Uterus (tissue), 4 donors: ENCODE data around the gene CPED1. TPM values are rescaled to one million over a fixed set of nuclear protein-coding genes. Genes with fewer than 3 reads are reported as not detected.

Experiments
- DNase-seq, 2 donors: peaks; one replicate each; pipeline ENCODE4 v3.0.0-alpha.2; 2019 to 2020
- H3K27ac ChIP-seq, 2 donors: fragments of 200-600 bp; sonication (generic); 1 replicate in 1 of 2; 2 replicates in 1 of 2; pipeline ENCODE4 v1.5.1; 2016 to 2018
- H3K27me3 ChIP-seq, 2 donors: fragments of 200-600 bp; sonication (generic); one replicate each; pipeline ENCODE4 v1.5.1; 2018 to 2019; ENCODE audit warnings: control low read depth in 1 of 2
- H3K36me3 ChIP-seq, 2 donors: fragments of 200-600 bp; sonication (generic); one replicate each; pipeline ENCODE4 v1.5.1; 2019; ENCODE audit warnings: control low read depth in 1 of 2
- H3K4me1 ChIP-seq, 2 donors: fragments of 200-600 bp; sonication (generic); one replicate each; pipeline ENCODE4 v1.5.1; 2018 to 2019; ENCODE audit warnings: control low read depth in 1 of 2
- H3K4me3 ChIP-seq, 2 donors: fragments of 200-600 bp; sonication (generic); 1 replicate in 1 of 2; 2 replicates in 1 of 2; pipeline ENCODE4 v1.5.1; 2018 to 2019; ENCODE audit warnings: mild to moderate bottlenecking in 1 of 2
- H3K9me3 ChIP-seq, 2 donors: fragments of 200-600 bp; sonication (generic); one replicate each; pipeline ENCODE4 v1.5.1; 2019; ENCODE audit warnings: control low read depth in 1 of 2
- POLR2A ChIP-seq, 2 donors: fragments of 450-650 bp; IDR thresholded peaks; one replicate each; pipeline ENCODE4 v1.6.1; 2016; ENCODE audit warnings: antibody characterized with exemption in 2 of 2, mild to moderate bottlenecking in 1 of 2, moderate library complexity in 1 of 2
- intact Hi-C: fragments of 100-400 bp; cut with DNase I; formaldehyde crosslinking; loops from one replicate; pipeline ENCODE4 v1.15.1; 2023; ENCODE audit warnings: low total_unique reads
- total RNA-seq, 4 donors: library from RNA; depleted of rRNA in 3 of 4; stranded (reverse); fragments of >200 nt in 3 of 4; gene quantifications; one replicate each; pipeline versions ENCODE4 v1.1.0 to v1.2.4, GENCODE V29; 2014 to 2023
- TF ChIP-seq, protein P1 (sequence below), 4 experiments: fragments of 200-600 bp in 2 of 4; fragments of 450-650 bp in 2 of 4; sonication (generic) in 2 of 4; IDR thresholded peaks; one replicate each; pipeline ENCODE4 v1.5.1; 2016 to 2019; ENCODE audit warnings: antibody characterized with exemption in 4 of 4, mild to moderate bottlenecking in 2 of 4, moderate library complexity in 1 of 4
- donor health status: DM: yes; HTN: yes; CAD: no.

CPED1 gene
- total RNA-seq, 4 donors from 2014 or later: 47.4 to 194 (median 59.2) TPM

- DNase-seq: no peak
- intact Hi-C loops: loop anchor here (5.0 kb wide), 1 partner anchor 95 kb away; the partner anchor contains the start of gene CPED1
- H3K27ac ChIP-seq: no peak overlapping the region
- H3K4me3 ChIP-seq: no peak overlapping the region
- TF ChIP-seq, protein P1, sequence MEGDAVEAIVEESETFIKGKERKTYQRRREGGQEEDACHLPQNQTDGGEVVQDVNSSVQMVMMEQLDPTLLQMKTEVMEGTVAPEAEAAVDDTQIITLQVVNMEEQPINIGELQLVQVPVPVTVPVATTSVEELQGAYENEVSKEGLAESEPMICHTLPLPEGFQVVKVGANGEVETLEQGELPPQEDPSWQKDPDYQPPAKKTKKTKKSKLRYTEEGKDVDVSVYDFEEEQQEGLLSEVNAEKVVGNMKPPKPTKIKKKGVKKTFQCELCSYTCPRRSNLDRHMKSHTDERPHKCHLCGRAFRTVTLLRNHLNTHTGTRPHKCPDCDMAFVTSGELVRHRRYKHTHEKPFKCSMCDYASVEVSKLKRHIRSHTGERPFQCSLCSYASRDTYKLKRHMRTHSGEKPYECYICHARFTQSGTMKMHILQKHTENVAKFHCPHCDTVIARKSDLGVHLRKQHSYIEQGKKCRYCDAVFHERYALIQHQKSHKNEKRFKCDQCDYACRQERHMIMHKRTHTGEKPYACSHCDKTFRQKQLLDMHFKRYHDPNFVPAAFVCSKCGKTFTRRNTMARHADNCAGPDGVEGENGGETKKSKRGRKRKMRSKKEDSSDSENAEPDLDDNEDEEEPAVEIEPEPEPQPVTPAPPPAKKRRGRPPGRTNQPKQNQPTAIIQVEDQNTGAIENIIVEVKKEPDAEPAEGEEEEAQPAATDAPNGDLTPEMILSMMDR (IDR thresholded peaks at IDR 0.05): no peak
- TF ChIP-seq POLR2A (IDR thresholded peaks at IDR 0.05): no peak
- H3K4me1 ChIP-seq: peaks cover 0 to 14% of the 10 kb centered on the region in 2 donors
- no peaks in the 10 kb centered on the region for H3K36me3 ChIP-seq
- H3K27me3 ChIP-seq: no peaks in the 10 kb centered on the region
- no peaks in the 10 kb centered on the region for H3K9me3 ChIP-seq
These were observed 94.0 kb downstream of the CPED1 start for GRCh38 chr7:121082400-121083101.

GRCh38 chr7:121083138-121083789 is 94.8 kb downstream of the CPED1 start:
- no peak overlapping the region for H3K27ac ChIP-seq
- no peak overlapping the region for H3K4me3 ChIP-seq
- intact Hi-C loops: loop anchor here (5.0 kb wide), 1 partner anchor 96 kb away; the partner anchor contains the start of gene CPED1
- no peak for DNase-seq
- no peaks in the 10 kb centered on the region for H3K36me3 ChIP-seq
- TF ChIP-seq, protein P1 (IDR thresholded peaks at IDR 0.05): no peak
- TF ChIP-seq POLR2A (IDR thresholded peaks at IDR 0.05): no peak
- H3K27me3 ChIP-seq: no peaks in the 10 kb centered on the region
- H3K4me1 ChIP-seq: peaks cover 0 to 14% of the 10 kb centered on the region in 2 donors
- no peaks in the 10 kb centered on the region for H3K9me3 ChIP-seq

DNA sequence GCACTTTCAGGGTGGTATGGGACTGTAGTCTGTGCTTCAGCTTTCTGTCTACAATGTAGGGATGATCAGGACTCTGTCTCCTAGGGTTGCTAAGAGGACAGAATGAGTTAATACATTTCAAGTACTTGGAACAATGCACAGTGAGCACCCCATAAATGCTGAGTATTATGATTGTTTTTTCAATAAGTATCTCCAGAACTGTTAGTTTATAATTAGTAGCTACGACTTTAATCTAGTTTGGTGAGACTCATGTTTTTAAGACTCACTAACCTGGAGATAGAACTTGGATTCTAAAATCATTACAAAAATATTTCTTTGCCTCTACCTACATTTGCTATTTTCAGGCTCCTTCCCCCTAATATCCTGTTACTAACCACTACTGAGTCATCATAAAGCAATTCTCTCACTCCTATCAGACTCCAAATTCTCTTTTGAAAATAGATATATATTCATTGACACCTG is 95.3 kb downstream of the CPED1 start:
- no peaks in the 10 kb centered on the region for H3K27me3 ChIP-seq
- no peak for DNase-seq
- no peak overlapping the region for H3K27ac ChIP-seq
- TF ChIP-seq, protein P1 (IDR thresholded peaks at IDR 0.05): no peak
- no peak for TF ChIP-seq POLR2A (IDR thresholded peaks at IDR 0.05)
- H3K4me3 ChIP-seq: no peak overlapping the region
- H3K36me3 ChIP-seq: no peaks in the 10 kb centered on the region
- H3K4me1 ChIP-seq: peaks cover 0 to 14% of the 10 kb centered on the region in 2 donors
- intact Hi-C loops: loop anchor here (5.0 kb wide), 1 partner anchor 97 kb away; the partner anchor contains the start of gene CPED1
- H3K9me3 ChIP-seq: no peaks in the 10 kb centered on the region

DNA sequence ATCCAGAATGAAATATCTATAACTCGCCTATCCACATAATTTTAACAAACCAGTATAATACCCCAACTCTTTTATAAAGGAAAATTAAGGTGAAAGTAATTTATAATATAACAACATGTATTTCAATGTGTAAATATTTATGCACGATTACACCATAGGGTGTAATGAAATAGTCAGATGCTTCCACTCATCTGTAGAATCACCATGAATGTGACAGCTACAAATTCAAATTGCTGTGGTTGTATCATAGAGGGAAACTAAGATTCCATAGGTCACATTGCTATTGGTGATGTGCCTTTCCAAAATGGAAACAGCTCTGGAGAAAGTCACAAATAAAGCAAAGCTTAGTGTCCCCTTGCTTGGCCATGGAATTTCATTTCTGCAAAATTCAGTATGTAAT is 95.7 kb downstream of the CPED1 start:
- peaks cover 0 to 12% of the 10 kb centered on the region in 2 donors for H3K4me1 ChIP-seq
- H3K9me3 ChIP-seq: no peaks in the 10 kb centered on the region
- DNase-seq: no peak
- peak overlapping the region; percentile 46 to 70 for H3K27ac ChIP-seq
- no peak overlapping the region for H3K4me3 ChIP-seq
- H3K36me3 ChIP-seq: no peaks in the 10 kb centered on the region
- intact Hi-C loops: loop anchor here (5.0 kb wide), 1 partner anchor 97 kb away; the partner anchor contains the start of gene CPED1
- TF ChIP-seq, protein P1 (IDR thresholded peaks at IDR 0.05): no peak
- no peaks in the 10 kb centered on the region for H3K27me3 ChIP-seq
